PC-3 (cell line): ENCODE data around the gene NR3C1. TPM values are rescaled to one million over a fixed set of nuclear protein-coding genes. Genes with fewer than 3 reads are reported as not detected.
"Not testable (repeated sequence)": the region's sequence is repeated elsewhere in the genome, so short reads cannot be mapped to it uniquely, and the experiment has no call there.

ENCODE experiments used
- ATAC-seq: fragments of 200-7000 bp; cut with Tn5 transposase; 2 replicates; pipeline ENCODE4 v1.9.1; 2020; ENCODE audit warnings: mild to moderate bottlenecking, moderate library complexity
- BruUV-seq: library from RNA; stranded (reverse); fragments of 400-500 nt; replicated peaks from 2 replicates; lab custom pipeline; 2021; lab: Mats Ljungman, UMichigan
- CTCF ChIA-PET: fragments of 300-600 bp; sonication (Branson Sonifier 250); formaldehyde crosslinking; loops from one replicate; lab custom pipeline; 2022; ENCODE audit warnings: antibody characterized with exemption; lab: Charles Lee
- POLR2A ChIA-PET: fragments of 300-600 bp; sonication (Branson Sonifier 250); formaldehyde crosslinking; loops from one replicate; lab custom pipeline; 2022; ENCODE audit warnings: antibody characterized with exemption; ENCODE audit not compliant: unreplicated experiment; lab: Charles Lee
- DNase-seq: peaks from one replicate; pipeline ENCODE4 v3.0.0-alpha.2; 2015
- H2AFZ ChIP-seq: fragments of 300-600 bp; sonication (generic); 2 replicates; pipeline ENCODE4 v1.6.0; 2016; ENCODE audit warnings: antibody characterized with exemption, low read length
- H3F3A ChIP-seq: fragments of 300-600 bp; sonication (generic); one replicate; pipeline ENCODE4 v1.6.0; 2017; ENCODE audit warnings: antibody characterized with exemption, low read length, control low read depth, mild to moderate bottlenecking; ENCODE audit not compliant: unreplicated experiment
- H3K27ac ChIP-seq: fragments of 300-600 bp; sonication (generic); 2 replicates; pipeline ENCODE4 v1.5.1; 2016; ENCODE audit warnings: mild to moderate bottlenecking, low read length
- H3K27me3 ChIP-seq: fragments of 300-600 bp; sonication (generic); 2 replicates; pipeline ENCODE4 v1.6.1; 2016; ENCODE audit warnings: low read length, mixed read lengths
- H3K36me3 ChIP-seq: fragments of 300-600 bp; sonication (generic); 2 replicates; pipeline ENCODE4 v1.6.1; 2016; ENCODE audit warnings: low read depth, mixed run types, low read length, mixed read lengths
- H3K4me1 ChIP-seq: fragments of 300-600 bp; sonication (generic); 2 replicates; pipeline ENCODE4 v1.5.1; 2016; ENCODE audit warnings: low read length; ENCODE audit not compliant: insufficient read depth
- H3K4me2 ChIP-seq: fragments of 300-600 bp; sonication (generic); 2 replicates; pipeline ENCODE4 v1.6.0; 2016; ENCODE audit warnings: low read length
- H3K4me3 ChIP-seq: fragments of 300-600 bp; sonication (generic); 2 replicates; pipeline ENCODE4 v1.5.1; 2016; ENCODE audit warnings: mild to moderate bottlenecking, low read length, mixed read lengths
- H3K79me2 ChIP-seq: fragments of 300-600 bp; sonication (generic); 2 replicates; pipeline ENCODE4 v1.6.1; 2017; ENCODE audit warnings: low read length, mixed read lengths
- H3K9ac ChIP-seq: fragments of 300-600 bp; sonication (generic); 2 replicates; pipeline ENCODE4 v1.6.0; 2016; ENCODE audit warnings: mild to moderate bottlenecking, low read length
- H3K9me2 ChIP-seq: fragments of 300-600 bp; sonication (generic); replicated peaks from 2 replicates; pipeline ENCODE4 v1.6.1; 2016; ENCODE audit warnings: mixed run types, low read length, mixed read lengths
- H3K9me3 ChIP-seq: fragments of 300-600 bp; sonication (generic); 2 replicates; pipeline ENCODE4 v1.6.1; 2016; ENCODE audit warnings: low read length, mixed read lengths
- H4K20me1 ChIP-seq: fragments of 300-600 bp; sonication (generic); 2 replicates; pipeline ENCODE4 v1.6.1; 2016; ENCODE audit warnings: low read length, mixed read lengths
- EZH2 ChIP-seq: fragments of 300-600 bp; sonication (generic); IDR thresholded peaks from one replicate; pipeline ENCODE4 v1.6.1; 2017; ENCODE audit warnings: antibody characterized with exemption, mild to moderate bottlenecking, low read length; ENCODE audit not compliant: unreplicated experiment
- EZH2phosphoT487 ChIP-seq: fragments of 300-600 bp; sonication (generic); IDR thresholded peaks from 2 replicates; pipeline ENCODE4 v1.6.1; 2018; ENCODE audit warnings: mild to moderate bottlenecking, antibody characterized with exemption, low read length, borderline replicate concordance
- intact Hi-C: fragments of 100-400 bp; cut with micrococcal nuclease; formaldehyde crosslinking; loops from 2 replicates; pipeline ENCODE4 v1.9.0; 2023
- total RNA-seq: library from RNA; depleted of rRNA; stranded (reverse); fragments of >200 nt; gene quantifications from 2 replicates; pipeline ENCODE4 v1.2.3, GENCODE V29; 2014
- TF ChIP-seq, protein P1 (sequence below): fragments of 300-600 bp; sonication (generic); conservative IDR thresholded peaks from 2 replicates; pipeline ENCODE4 v1.5.1; 2017; ENCODE audit warnings: antibody characterized with exemption, low read depth, mild to moderate bottlenecking, low read length

NR3C1 gene
- total RNA-seq, 1 experiment from 2014 or later, result 13.0 TPM

DNA sequence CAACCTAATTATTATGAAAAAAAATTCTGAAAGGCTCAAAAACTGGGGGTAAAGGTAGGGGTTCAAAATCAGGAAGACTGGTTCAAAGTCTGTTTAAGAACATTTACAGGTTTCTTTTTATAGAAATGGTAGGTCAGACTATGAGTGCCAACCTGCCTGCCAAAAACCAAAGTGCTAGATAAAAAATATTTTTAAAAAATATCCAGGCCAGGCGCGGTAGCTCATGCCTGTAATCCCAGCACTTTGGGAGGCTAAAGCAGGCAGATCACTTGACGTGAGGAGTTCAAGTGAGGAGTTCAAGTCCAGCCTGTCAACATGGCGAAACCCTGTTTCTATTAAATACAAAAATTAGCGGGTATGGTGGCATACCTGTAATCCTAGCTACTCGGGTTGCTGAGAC is 67.0 kb downstream of the NR3C1 start:
- Histone ChIP-seq H2AFZ (no peak overlapping the region), H3K4me3 (no peak overlapping the region), H3K9ac (no peak overlapping the region), H3K27ac (no peak overlapping the region), H3K9me2 (no peaks in the 10 kb centered on the region), H3K4me1 (no peaks in the 10 kb centered on the region), H3K27me3 (no peaks in the 10 kb centered on the region), H3K4me2 (no peak overlapping the region), H3F3A (no peaks in the 10 kb centered on the region), H3K9me3 (no peaks in the 10 kb centered on the region), H4K20me1 (no peaks in the 10 kb centered on the region), H3K36me3 (no peaks in the 10 kb centered on the region), H3K79me2 (0 out of 2 replicates have a peak, but pooled peaks cover 14% of the 10 kb centered on the region)
- ATAC-seq (no peak), DNase-seq (no peak)
- no peak for TF ChIP-seq EZH2
- TF ChIP-seq EZH2phosphoT487, result no peak
- TF ChIP-seq, protein P1, sequence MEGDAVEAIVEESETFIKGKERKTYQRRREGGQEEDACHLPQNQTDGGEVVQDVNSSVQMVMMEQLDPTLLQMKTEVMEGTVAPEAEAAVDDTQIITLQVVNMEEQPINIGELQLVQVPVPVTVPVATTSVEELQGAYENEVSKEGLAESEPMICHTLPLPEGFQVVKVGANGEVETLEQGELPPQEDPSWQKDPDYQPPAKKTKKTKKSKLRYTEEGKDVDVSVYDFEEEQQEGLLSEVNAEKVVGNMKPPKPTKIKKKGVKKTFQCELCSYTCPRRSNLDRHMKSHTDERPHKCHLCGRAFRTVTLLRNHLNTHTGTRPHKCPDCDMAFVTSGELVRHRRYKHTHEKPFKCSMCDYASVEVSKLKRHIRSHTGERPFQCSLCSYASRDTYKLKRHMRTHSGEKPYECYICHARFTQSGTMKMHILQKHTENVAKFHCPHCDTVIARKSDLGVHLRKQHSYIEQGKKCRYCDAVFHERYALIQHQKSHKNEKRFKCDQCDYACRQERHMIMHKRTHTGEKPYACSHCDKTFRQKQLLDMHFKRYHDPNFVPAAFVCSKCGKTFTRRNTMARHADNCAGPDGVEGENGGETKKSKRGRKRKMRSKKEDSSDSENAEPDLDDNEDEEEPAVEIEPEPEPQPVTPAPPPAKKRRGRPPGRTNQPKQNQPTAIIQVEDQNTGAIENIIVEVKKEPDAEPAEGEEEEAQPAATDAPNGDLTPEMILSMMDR, result no peak
- no TSS peak for BruUV-seq
- POLR2A ChIA-PET, result interaction anchor here (0.6 kb wide), 1 partner anchor 806 kb away, joined by 3 read pairs; no protein-coding TSS in a partner anchor
- CTCF ChIA-PET, result no interaction called here
- intact Hi-C loops, result no loop called here

DNA sequence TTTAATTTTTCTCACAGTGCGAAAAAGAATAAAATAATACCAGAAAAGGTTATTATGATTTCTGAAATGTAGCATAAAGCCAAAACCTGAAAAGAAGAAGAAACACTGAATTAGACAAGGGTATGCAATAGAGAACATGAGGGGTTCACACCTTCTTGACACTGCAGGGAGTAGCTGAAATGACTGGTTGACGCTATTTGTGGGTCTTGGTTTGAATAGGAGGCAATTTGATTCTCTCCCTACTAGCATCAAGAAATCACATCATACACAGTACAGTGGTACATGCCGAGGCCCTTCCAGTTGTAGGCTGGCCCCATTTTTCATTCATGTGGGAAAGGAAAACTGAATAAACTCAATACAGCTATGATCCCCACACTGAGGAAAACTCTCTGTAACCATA is 68.6 kb downstream of the NR3C1 start:
- ATAC-seq (no peak), DNase-seq (no peak)
- Histone ChIP-seq H3K9ac (no peak overlapping the region), H3K4me2 (no peak overlapping the region), H3K79me2 (peaks cover 10% of the 10 kb centered on the region; the same call in 1 of the 2 replicates), H3K4me3 (no peak overlapping the region), H3K9me2 (no peaks in the 10 kb centered on the region), H3K36me3 (no peaks in the 10 kb centered on the region), H3K9me3 (no peaks in the 10 kb centered on the region), H2AFZ (no peak overlapping the region), H3K4me1 (no peaks in the 10 kb centered on the region), H3K27ac (no peak overlapping the region), H3K27me3 (no peaks in the 10 kb centered on the region), H4K20me1 (no peaks in the 10 kb centered on the region), H3F3A (no peaks in the 10 kb centered on the region)
- ChIA-PET CTCF (no interaction called here), POLR2A (no interaction called here)
- BruUV-seq, result no TSS peak
- TF ChIP-seq, protein P1, result no peak
- TF ChIP-seq EZH2phosphoT487, result no peak
- no peak for TF ChIP-seq EZH2
- intact Hi-C loops, result no loop called here

DNA sequence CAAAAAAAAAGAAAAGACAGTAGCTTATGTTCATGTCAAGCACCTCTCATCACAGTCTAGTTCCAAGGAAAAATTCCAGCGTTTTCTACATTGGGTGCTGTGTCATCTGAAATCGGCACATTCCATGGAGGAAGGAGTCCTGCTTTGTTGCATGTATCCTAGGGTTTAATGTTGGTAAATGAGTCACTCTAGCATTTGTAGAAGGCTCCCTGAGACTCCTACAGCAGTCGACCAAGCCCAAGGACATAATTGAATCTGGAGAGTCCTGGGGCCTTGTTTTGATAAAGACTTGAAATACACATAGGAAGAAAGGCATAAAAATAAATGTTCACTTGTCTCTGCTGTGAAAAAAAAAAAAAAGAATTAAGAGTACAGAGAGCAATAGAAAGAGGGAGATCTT is 69.1 kb downstream of the NR3C1 start:
- H3K4me3 ChIP-seq, H3K9me2 ChIP-seq, H3K9ac ChIP-seq, ATAC-seq, H3K4me2 ChIP-seq, H3K36me3 ChIP-seq, H3K27me3 ChIP-seq, H3F3A ChIP-seq, POLR2A ChIA-PET, H3K27ac ChIP-seq, intact Hi-C loops, CTCF ChIA-PET, H3K9me3 ChIP-seq, DNase-seq, H2AFZ ChIP-seq, BruUV-seq, H4K20me1 ChIP-seq, H3K4me1 ChIP-seq: not testable (repeated sequence)
- H3K79me2 ChIP-seq, result peaks cover 11% of the 10 kb centered on the region; the same call in 1 of the 2 replicates
